Parathyroid adenoma (tissue), 2 donors: ENCODE data around the gene LRRC51.

Experiments
- H2AFZ ChIP-seq: fragments of 300-600 bp; sonication (generic); one replicate; pipeline ENCODE4 v1.7.0; 2017; ENCODE audit warnings: antibody characterized with exemption, mild to moderate bottlenecking
- H3K27ac ChIP-seq: fragments of 300-600 bp; sonication (generic); one replicate; pipeline ENCODE4 v1.7.0; 2017
- H3K27me3 ChIP-seq: fragments of 300-600 bp; sonication (generic); one replicate; pipeline ENCODE4 v1.7.0; 2017; ENCODE audit warnings: low read length; ENCODE audit not compliant: control insufficient read depth, insufficient read depth
- H3K36me3 ChIP-seq: fragments of 300-600 bp; sonication (generic); one replicate; pipeline ENCODE4 v1.7.0; 2017; ENCODE audit warnings: low read length; ENCODE audit not compliant: control insufficient read depth, insufficient read depth
- H3K4me1 ChIP-seq: fragments of 300-600 bp; sonication (generic); one replicate; pipeline ENCODE4 v1.7.0; 2017; ENCODE audit warnings: control low read depth
- H3K4me2 ChIP-seq: fragments of 300-600 bp; sonication (generic); one replicate; pipeline ENCODE4 v1.7.0; 2017; ENCODE audit warnings: low read length
- H3K4me3 ChIP-seq: fragments of 300-600 bp; sonication (generic); one replicate; pipeline ENCODE4 v1.7.0; 2017; ENCODE audit warnings: low read depth, low read length
- H3K79me2 ChIP-seq: fragments of 300-600 bp; sonication (generic); one replicate; pipeline ENCODE4 v1.7.0; 2017; ENCODE audit warnings: control low read depth
- H3K9ac ChIP-seq: fragments of 300-600 bp; sonication (generic); one replicate; pipeline ENCODE4 v1.7.0; 2017; ENCODE audit warnings: mild to moderate bottlenecking
- H3K9me3 ChIP-seq: fragments of 300-600 bp; sonication (generic); one replicate; pipeline ENCODE4 v1.7.0; 2017; ENCODE audit warnings: low read length; ENCODE audit not compliant: control insufficient read depth
- CTCF ChIP-seq: fragments of 300-600 bp; sonication (generic); IDR thresholded peaks from one replicate; pipeline ENCODE4 v1.7.0; 2017; ENCODE audit warnings: antibody characterized with exemption, mild to moderate bottlenecking
- donor health status: primary hyperparathyroidism.

The LRRC51 gene

GRCh38 chr11:72061739-72062396 is 18.8 kb upstream of the LRRC51 start:
- Histone ChIP-seq H3K4me3 (no peak overlapping the region), H3K36me3 (no peaks in the 10 kb centered on the region), H3K4me2 (no peak overlapping the region), H3K27me3 (no peaks in the 10 kb centered on the region), H2AFZ (no peak overlapping the region), H3K9me3 (no peaks in the 10 kb centered on the region), H3K79me2 (peaks cover 24% of the 10 kb centered on the region), H3K27ac (no peak overlapping the region), H3K4me1 (no peaks in the 10 kb centered on the region), H3K9ac (no peak overlapping the region)
- TF ChIP-seq CTCF, result no peak

GRCh38 chr11:72066855-72067254 is 13.8 kb upstream of the LRRC51 start:
- Histone ChIP-seq H3K4me2 (no peak overlapping the region), H2AFZ (no peak overlapping the region), H3K4me1 (peaks cover 12% of the 10 kb centered on the region), H3K36me3 (no peaks in the 10 kb centered on the region), H3K9me3 (no peaks in the 10 kb centered on the region), H3K9ac (no peak overlapping the region), H3K4me3 (no peak overlapping the region), H3K27me3 (no peaks in the 10 kb centered on the region), H3K27ac (no peak overlapping the region), H3K79me2 (peaks cover 17% of the 10 kb centered on the region)
- TF ChIP-seq CTCF, result no peak

GRCh38 chr11:72067266-72067665 is 13.4 kb upstream of the LRRC51 start:
- Histone ChIP-seq H3K27ac (no peak overlapping the region), H2AFZ (no peak overlapping the region), H3K4me2 (no peak overlapping the region), H3K36me3 (no peaks in the 10 kb centered on the region), H3K27me3 (no peaks in the 10 kb centered on the region), H3K9ac (no peak overlapping the region), H3K79me2 (peaks cover 17% of the 10 kb centered on the region), H3K4me3 (no peak overlapping the region), H3K4me1 (peaks cover 15% of the 10 kb centered on the region), H3K9me3 (no peaks in the 10 kb centered on the region)
- no peak for TF ChIP-seq CTCF

- no peak for TF ChIP-seq CTCF
- no peak overlapping the region for H2AFZ ChIP-seq
- H3K4me1 ChIP-seq, result peaks cover 16% of the 10 kb centered on the region
- H3K9ac ChIP-seq, result no peak overlapping the region
- no peak overlapping the region for H3K27ac ChIP-seq
- H3K36me3 ChIP-seq, result no peaks in the 10 kb centered on the region
- no peak overlapping the region for H3K4me2 ChIP-seq
- no peaks in the 10 kb centered on the region for H3K27me3 ChIP-seq
- H3K4me3 ChIP-seq, result no peak overlapping the region
- H3K79me2 ChIP-seq, result peaks cover 13% of the 10 kb centered on the region
- H3K9me3 ChIP-seq, result no peaks in the 10 kb centered on the region
Observed at GRCh38 chr11:72067676-72068075, 13.0 kb upstream of the LRRC51 start.

GRCh38 chr11:72069200-72069599 is 11.4 kb upstream of the LRRC51 start:
- Histone ChIP-seq H3K27me3 (no peaks in the 10 kb centered on the region), H3K9ac (no peak overlapping the region), H3K4me3 (peak overlapping the region; percentile 16), H3K9me3 (no peaks in the 10 kb centered on the region), H3K36me3 (no peaks in the 10 kb centered on the region), H3K79me2 (peaks cover 8% of the 10 kb centered on the region), H3K4me1 (peaks cover 16% of the 10 kb centered on the region), H2AFZ (peak overlapping the region; percentile 64), H3K4me2 (peak overlapping the region; percentile 44), H3K27ac (peak overlapping the region; percentile 84)
- no peak for TF ChIP-seq CTCF
